ENCODE data around the gene TRMT10A.

- no peak for TF ChIP-seq CTCF (IDR thresholded peaks at IDR 0.05)
- TF ChIP-seq POLR2A (IDR thresholded peaks at IDR 0.05), result no peak
Observed at GRCh38 chr4:99536271-99536670, 27.6 kb downstream of the TRMT10A start.
